ENCODE measurements around the gene CSRP1.

- TF ChIP-seq CTCF (conservative IDR thresholded peaks at IDR 0.05; ENCODE audit: low read depth in 2 of 2) (no peak), ZNF114 (CRISPR knock-in tag; IDR thresholded peaks at IDR 0.05) (no peak), EZH2phosphoT487 (IDR thresholded peaks at IDR 0.05; ENCODE audit: unreplicated experiment) (no peak)
Measured at GRCh38 chr1:201528631-201529252, 21.8 kb upstream of the CSRP1 start.
